ENCODE data around the gene TLE1. TPM values are rescaled to one million over a fixed set of nuclear protein-coding genes. Genes with fewer than 3 reads are reported as not detected.
"Not testable (repeated sequence)": the region's sequence is repeated elsewhere in the genome, so short reads cannot be mapped to it uniquely, and the experiment has no call there.

Gene TLE1
- total RNA-seq, result 36.6 TPM

DNA sequence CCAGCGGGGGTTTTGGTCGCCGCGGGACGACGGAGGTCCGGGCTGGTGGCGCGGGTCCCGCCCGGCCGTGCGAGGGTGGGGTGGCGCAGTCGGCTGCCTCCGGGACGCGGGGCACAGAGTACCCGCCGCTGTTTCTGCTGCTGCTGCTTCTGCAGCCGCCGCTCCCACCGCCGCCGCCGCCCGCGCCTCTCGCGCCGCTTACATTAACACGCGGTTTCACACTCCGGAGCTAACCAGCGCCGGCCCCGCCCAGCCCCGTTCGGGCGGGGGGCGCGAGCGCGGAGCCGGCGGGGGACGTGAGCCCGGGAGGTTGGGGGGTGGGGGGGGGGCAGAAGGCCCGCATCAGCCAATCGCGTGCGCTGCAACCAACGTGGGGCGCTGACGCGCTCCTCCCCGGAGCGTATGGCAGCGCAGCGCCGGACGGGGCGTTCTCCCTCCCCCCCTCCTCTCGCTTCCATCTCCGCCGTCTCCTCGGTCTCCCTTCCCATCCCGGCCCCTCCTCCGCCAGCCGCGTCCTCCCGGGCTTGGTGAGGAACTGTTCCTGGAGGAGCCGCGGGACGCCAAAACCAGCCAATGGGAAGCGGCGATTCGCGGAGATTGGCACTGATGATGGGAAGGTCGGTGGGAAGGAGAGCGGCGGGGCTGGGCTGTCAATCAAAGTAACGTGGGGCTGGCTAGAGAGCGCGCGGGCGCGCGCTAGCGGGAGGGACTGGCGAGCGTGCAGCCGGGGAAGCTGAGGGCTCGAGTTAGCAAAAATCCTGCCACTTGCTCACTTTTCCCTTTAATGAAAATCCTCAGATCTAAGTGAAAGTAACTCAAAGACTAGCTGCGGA is at the start of gene TLE1:
TLE1 (minus strand) TSS at position 205 of the 833 bp plus-strand sequence. CDS start 1,307 bp downstream, outside the sequence.
- DNase-seq (ENCODE audit: low spot score) (peak; percentile 100), ATAC-seq (peak; percentile 78)

DNA sequence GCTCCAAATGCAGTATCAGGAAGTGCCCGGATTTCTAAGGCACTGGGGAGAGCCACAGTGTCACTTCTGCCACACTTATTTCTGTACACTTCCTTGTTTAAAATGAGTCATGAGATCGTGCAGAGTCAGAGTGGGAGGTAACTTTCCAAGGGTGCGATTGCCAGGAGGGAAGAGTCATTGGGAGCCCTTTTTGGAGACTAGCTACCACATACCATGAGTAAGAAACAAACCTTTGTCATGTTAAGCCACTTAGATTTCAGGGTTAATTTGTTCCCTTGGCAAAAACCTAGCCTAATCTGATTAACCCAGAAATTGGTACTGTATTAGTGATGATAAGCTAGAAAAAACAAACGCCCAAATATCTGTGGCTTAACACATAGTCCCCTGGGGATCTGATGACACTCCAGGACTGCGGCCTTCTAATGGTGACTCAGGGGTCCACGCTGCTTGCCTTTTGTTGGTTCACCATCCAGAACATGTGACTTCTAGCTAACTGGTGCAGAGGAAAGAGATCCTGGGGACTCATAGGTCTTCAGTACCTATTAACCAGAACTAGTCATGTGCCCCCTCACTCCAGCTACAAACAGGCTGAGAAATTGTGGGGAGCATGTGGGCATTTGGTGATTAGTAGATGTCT is 48.6 kb upstream of the TLE1 start:
- ATAC-seq (peak; percentile 49), DNase-seq (ENCODE audit: low spot score) (no peak)

DNA sequence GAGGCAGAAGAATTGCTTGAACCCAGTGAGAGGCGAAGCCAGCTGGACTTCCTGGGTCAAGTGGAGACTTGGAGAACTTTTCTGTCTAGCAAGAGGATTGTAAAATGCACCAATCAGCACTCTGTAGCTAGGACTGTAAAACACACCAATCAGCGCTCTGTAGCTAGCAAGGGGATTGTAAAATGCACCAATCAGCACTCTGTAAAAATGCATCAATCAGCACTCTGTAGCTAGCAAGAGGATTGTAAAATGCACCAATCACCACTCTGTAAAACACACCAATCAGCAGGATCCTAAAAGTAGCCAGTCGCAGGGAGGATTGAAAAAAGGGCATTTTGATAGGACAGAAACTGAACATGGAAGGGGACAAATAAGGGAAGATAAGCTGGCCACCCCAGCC is 41.2 kb upstream of the TLE1 start:
- ATAC-seq; DNase-seq (ENCODE audit: low spot score): not testable (repeated sequence)

DNA sequence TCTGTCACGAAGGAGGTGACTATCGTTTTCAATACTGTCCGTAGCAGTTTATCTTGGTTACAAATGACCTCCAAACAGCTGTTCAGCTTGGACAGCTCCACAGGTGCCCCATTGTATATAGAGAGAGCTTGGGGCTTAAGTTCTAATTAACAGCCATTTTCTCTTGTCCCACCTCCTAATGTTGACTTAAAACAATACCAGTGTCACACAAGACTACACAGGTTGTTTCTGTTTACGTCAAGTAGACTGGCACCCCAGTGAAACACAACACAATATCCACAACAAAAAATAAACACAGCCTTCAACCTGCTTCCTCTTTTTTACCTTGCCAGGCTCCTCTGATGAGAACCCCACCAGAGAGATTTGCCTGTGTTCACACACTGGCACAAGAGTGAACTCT is 39.8 kb upstream of the TLE1 start:
- DNase-seq (ENCODE audit: low spot score) (no peak), ATAC-seq (peak; percentile 72)

DNA sequence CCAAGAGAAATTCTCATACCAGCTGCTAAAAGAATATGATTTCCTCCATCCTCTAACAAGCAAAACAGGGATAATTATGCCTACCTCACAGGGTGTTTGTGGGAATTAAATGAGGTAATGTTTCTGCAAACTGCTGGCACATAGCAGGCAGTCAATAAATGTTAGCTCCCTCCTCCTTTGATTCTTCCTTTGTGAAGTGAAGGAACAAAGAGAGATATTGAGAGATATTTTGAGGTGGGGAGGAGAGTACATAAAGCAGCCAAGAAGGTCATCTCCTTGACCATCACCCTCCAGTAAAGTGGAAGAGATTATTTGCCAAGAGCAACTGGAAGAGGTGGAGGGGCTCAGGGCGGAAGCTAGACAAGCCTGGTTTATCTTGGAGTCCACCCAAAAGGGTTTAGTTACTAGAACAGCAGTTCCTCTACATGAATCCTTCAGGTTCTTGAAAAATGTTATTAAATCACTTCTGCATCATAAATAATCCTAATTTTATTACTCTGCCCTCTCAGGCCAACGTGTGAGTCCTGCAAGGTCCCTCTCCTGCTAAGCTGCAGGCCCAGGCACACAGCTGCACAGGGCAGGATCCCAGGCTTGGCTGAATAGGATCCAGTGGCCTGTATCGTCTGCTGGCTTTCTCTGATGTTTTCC is 35.0 kb upstream of the TLE1 start:
- ATAC-seq (no peak), DNase-seq (ENCODE audit: low spot score) (peak; percentile 12)

DNA sequence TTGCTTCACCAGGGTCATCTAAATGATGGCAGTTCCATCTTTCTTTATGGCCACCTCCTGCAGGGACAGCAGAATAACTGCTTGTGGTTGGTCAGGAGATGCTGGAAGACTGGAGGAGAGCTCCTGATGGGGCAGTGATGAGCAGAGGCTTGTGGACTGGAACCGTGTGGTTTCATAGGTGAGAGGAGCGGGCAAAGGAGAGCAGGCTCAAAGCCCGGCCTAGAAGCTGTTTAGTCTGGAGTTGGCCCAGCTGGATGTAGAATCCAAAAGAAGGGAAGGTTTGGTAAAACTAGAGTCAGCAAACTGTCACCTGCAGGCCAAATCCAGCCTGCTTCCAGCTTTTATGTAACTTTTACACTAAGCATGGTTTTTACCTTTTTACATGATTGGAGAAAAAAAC is 32.9 kb upstream of the TLE1 start:
- DNase-seq (ENCODE audit: low spot score), result peak; percentile 88
- ATAC-seq, result peak; percentile 92

DNA sequence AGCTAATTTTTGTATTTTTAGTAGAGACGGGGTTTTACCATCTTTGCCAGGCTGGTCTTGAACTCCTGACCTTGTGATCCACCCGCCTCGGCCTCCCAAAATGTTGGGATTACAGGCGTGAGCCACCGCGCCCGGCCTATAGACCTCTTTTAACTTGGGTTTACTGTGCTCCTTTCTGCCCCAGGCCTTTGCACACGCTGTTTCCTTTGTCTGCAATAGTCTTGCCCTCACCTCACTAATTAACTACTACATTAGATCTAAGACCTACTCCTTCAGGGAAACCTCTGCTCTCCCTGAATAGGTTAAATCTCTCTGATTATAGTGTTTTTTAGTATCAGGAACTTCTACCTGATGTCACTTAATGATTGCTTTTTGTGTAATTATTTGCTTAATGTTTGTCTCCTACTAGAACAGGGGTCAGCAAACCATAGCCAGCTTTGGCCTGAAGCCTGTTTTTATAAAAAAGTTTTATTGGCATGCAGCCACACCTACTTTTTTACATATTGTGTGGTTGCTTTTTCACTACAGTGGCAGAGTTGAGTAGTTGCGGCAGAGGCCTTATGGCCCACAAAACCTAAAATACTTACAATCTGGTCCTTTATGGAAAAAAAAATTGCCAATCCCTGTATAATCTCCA is 31.2 kb upstream of the TLE1 start:
- peak; percentile 63 for DNase-seq (ENCODE audit: low spot score)
- ATAC-seq, result peak; percentile 66

DNA sequence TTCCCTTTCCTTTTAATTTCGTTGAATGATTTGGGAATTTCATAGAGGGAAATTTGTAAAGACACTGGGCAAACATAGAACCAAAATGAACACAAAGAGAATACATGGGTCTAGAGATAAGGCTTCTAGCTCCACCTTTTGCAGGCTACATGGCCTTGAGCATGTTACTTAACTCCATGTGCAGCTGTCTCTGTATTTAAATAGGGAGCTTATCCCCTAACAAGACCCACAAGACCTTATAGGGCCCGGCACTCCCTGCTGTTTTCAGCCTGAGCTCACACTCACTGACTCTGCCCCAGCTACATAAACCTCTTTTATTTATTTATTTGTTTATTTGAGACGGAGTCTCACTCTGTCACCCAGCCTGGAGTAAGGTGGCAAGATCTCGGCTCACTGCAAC is 30.6 kb upstream of the TLE1 start:
- ATAC-seq (peak; percentile 29), DNase-seq (ENCODE audit: low spot score) (no peak)

DNA sequence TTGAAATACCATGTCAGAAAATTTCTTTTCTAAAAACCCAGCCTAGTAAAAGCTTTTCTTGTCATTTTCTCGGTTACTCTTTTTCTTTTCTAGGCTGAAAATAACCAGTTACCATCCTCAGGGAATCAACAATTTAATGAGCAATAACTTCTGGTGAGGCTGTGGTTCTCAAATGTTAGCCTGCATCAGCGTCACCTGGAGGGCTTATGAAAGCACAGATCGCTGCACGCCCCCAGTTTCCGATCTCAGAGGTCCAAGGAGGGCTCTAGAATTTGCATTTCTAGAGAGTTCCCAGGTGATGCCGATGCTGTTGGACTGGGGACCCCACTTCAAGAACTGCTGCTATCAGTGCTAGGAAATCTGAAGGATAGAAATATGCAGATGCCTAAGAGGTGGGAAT is 28.9 kb upstream of the TLE1 start:
- no peak for DNase-seq (ENCODE audit: low spot score)
- ATAC-seq, result no peak

DNA sequence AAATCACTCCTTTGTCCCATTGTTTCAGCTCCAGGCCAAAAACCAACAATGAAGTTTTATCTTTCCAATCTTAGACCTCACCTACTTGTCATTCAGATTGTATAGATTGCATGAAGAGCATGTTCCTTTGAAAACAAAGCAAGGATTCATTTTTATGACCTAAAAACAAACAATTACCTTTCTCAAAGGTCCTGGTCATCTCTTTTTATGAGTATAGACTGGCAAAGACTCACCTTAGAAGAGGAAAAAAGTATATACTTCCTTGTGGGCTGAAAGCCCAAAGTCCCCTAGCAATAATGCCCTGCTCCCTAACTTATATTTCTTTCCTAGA is 28.4 kb upstream of the TLE1 start:
- no peak for ATAC-seq
- DNase-seq (ENCODE audit: low spot score), result no peak

DNA sequence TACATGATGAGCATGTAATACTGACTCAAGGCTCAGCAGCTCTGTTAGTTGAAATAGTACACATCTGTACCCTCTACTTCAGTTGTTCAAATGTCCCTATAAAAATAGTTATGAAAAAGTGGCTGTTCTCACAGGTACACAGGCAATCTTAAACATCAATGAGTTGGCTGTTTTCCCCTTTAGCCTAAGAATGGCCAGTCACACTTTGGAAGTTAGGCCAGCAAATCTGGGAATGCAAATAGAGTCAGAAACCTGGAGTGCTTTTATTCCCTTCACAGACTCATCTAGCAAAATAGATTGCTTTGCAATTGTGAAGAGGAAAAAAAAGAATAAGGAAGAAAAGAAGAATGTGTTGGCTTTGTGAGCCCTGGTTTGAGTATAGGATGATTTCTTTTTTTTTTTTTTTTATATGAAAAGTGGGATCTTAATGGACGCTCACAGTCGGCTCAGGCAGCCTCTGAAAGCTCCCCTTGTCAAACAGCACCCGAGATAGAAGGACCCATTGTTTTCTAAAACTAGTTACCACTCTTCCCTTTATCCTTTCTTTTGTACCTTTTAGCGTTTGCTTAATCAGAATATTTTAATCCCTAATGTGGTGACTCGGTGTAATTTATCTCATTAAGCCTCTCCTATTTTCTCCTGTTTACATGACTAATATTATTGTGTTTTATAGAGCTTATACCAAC is 27.9 kb upstream of the TLE1 start:
- DNase-seq (ENCODE audit: low spot score) (no peak), ATAC-seq (no peak)

DNA sequence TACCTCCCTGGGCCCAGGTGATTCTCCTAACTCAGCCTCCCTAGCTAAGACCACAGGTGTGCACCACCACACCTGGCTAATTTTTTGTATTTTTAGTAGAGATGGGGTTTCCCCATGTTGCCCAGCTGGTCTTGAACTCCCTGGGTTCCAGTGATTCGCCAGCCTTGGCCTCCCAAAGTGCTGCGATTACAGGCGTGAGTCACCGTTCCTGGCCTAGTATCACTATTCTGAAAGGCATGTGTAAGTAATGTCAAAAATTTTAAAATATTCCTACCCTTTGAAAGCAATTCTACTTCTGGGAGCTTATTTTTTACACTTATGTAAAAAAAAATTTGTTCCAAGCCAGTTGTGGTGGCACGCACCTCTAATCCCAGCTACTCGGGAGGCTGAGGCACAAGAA is 27.1 kb upstream of the TLE1 start:
- DNase-seq (ENCODE audit: low spot score) (no peak), ATAC-seq (no peak)

DNA sequence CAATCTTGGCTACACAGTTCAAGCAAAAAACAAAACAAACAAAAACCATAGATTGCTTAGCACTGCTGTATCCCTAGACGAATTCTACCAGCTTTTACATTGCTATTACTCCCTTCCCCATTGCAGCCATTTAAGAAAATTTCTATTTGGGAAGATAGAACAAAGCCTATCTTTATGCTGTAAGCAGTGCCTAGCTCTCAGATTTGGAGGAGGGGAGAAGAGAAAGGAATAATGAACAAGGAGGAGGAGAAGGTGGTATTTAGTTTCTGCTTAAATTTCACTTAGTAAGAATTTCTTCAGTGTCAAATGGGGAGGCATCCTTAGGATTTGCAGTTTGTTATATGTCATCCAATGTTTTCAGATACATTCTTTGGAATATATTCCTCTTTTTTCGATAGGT is 16.2 kb upstream of the TLE1 start:
- no peak for DNase-seq (ENCODE audit: low spot score)
- ATAC-seq, result no peak

DNA sequence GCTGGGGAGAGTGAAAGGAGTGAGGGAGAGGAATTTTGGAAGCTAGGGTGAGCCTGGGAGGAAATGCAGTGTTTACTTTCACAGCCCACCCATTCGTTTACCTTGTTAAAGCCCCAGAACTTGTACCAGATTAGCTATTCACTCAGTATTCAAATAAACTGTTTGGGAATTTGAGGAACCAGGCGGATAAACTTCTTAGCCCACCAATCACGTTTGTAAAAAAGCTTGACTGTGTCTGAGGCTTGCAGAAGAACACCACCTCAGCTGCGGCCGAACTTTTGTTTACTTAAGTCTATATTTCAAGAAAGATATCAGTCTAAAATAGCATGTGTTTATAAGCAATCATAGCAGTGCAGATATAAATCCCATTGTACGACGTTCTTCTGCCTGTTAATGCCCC is 5.2 kb upstream of the TLE1 start:
- ATAC-seq (no peak), DNase-seq (ENCODE audit: low spot score) (no peak)

DNA sequence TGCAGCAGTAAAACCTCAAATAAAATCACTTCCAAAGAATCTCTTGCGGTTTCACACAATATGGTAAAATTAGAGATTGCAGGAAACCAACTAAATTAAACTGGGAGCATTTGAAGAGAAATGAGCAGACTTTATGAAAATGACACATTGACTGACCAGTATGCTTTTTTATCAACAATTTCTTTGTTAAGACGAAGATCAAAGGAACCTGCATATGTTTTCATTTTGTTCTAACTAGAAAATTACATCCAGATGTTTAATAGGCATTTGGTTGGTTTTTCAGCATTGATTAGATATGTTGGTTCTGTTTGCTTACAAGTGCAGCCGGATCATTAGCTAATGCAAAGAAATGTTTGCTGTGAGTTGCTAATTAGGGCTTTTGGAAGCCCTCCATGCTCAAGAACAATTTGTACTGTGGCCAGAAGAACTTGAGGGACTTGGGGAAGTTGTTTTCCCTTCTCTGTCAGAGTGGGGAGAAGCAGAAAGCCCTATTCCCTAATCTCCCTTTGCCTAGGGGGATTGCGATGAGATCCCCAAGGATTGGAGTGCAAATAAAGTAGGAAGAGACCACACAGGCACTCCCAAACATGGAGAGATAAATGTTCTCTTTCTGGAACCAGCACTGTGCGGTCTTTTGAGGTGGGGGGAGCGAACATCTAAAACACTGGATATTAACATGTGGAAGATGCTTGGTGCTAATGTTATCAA is 4.5 kb upstream of the TLE1 start:
- no peak for ATAC-seq
- DNase-seq (ENCODE audit: low spot score), result no peak

DNA sequence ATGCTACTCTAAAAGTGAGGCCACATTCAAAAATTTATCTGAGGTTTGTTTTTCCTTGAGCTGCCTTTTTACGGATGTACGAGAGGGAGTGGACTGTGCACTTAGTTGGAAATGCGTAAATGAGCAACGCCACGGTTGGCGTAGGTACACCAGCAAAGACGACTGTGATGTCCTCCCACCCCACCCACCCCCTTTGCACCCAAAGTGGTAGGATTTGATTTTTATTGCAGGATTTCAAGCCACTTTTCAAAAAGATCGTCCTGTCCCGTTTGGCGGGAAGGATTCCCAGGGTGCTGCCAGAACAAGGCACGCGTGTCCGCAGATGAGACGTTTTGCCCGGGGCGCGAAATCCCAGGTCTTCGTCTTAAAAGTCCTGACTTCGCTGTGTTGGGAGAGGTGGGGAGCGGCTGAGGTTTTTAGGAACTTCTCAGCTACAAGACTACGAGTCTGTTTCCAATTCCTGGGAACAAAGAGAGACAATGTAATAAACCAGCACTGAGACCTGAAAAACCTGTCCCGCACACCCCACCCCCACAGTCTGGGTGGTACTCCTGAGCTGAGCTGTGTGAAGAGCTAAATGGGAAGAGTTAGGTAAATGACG is 1.0 kb upstream of the TLE1 start:
- DNase-seq (ENCODE audit: low spot score) (peak; percentile 53), ATAC-seq (no peak)

DNA sequence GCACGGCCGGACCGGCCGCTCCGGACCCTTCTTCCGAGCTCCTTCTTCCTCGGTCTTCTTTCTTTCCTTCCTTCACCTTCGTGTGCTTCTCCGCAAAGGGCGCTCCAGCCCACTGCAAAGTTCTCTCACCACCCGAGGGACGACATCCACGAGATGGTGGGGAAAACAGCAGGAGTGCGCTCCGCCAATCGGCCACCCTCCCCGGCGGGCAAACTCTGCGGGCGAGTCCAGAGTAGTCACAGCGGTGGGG is 329 bp downstream of the TLE1 start:
- DNase-seq (ENCODE audit: low spot score); ATAC-seq: not testable (repeated sequence)

DNA sequence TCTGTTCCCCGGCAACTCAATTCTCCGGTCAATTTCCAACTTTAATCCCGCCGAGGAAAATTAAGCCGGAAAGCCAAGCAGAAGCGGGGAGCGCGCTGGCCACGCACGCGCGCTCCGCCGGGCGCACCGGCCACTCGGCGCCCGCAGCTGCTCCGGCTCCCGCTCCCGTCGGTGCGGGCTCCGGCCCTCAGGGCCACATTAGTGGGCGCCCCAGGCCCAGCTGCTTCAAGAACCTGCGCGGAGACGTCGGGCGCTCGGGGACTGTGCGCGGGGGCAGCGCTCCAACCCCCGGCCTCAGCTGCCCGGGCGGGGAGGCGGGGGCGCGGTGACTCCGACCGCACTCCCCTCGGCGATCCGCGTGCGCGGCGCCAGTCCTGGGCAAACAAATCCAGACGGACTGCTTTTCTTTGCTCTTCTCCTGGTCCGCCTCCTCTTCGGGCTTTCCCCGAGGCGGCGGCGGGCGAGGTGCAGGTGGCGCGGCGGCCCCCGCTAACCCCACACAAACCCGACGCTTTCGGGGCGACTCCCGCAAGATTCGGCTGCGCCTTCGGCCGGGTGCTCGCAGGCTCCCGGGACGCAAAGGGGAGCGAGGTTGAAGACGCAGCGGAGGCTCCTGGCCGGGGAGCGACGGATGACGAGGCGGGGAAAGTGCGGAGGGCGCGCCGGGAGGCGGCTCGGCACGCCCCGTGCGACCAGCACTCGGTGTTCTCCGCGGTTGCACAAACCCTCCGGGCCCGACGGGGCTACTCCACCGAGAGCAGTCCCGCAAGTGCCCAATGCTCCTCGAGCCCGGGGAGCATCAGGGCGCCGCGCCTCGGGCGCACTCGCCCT is 870 bp downstream of the TLE1 start:
- ATAC-seq (peak; percentile 26), DNase-seq (ENCODE audit: low spot score) (peak; percentile 65)

DNA sequence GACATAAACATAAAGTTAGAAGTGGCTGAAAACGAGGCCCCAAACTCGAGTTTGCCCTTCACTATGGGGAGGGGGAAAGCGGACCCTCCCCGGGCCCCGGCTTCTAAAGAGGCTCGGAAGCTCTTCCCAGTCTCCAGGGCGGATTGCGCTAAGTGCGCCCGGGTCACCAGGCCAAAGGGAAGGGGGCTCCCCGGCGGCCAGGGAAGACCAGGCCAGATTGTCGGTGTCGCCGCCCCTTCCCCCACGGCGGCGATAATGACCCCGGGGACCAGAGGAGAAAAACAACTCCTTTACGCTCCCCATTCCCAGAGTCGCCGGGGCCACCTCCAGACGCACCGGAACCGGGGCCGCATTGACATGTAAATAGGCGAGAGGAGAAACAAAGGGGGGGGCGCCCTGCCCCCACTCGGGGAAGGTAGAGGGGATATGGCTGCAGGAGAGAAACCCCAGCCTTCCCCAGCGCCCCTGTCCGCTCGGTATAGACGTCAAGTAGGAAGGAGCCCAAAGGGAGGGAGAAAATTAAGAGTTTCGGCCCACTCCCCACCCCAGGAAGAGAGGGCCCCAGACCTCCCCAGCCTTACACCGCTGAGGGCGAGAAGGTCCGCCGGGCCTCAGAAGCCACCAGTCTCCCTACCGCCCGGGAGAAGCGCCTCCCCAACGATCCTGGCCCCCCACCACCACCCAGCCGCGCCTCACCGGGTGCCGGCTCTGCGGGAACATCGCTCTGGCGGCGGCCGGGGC is 1.7 kb downstream of the TLE1 start:
- ATAC-seq, result peak; percentile 4
- peak; percentile 69 for DNase-seq (ENCODE audit: low spot score)

All from left lobe of liver (tissue), 2 donors.